Esophagus squamous epithelium (tissue), 4 donors: ENCODE measurements around the gene THSD7B.

Experiments
- CTCF ChIP-seq, 6 experiments: fragments of 450-650 bp in 4 of 6; fragments of 200-600 bp in 2 of 6; sonication (generic) in 2 of 6; IDR thresholded peaks; one replicate each; pipeline ENCODE4 v1.5.1; 2016 to 2019; ENCODE audit warnings: antibody characterized with exemption in 6 of 6, mild to moderate bottlenecking in 4 of 6, moderate library complexity in 4 of 6
- POLR2A ChIP-seq, 4 donors: fragments of 450-650 bp; IDR thresholded peaks; one replicate each; pipeline ENCODE4 v1.6.1; 2017; ENCODE audit warnings: antibody characterized with exemption in 4 of 4, mild to moderate bottlenecking in 4 of 4, moderate library complexity in 3 of 4

- TF ChIP-seq CTCF (IDR thresholded peaks at IDR 0.05) (no peak), POLR2A (IDR thresholded peaks at IDR 0.05) (no peak)
These were observed 805.1 kb downstream of the THSD7B start for GRCh38 chr2:137570484-137570883.
